ENCODE measurements around the gene ASB2. TPM values are rescaled to one million over a fixed set of nuclear protein-coding genes. Genes with fewer than 3 reads are reported as not detected.

Gene ASB2
- total RNA-seq, 1 donor from 2014 or later = 2.4 TPM

GRCh38 chr14:93903342-93904184, 72.8 kb downstream of the ASB2 start:
- H3K4me1 ChIP-seq = no peaks in the 10 kb centered on the region
- no peaks in the 10 kb centered on the region for H3K36me3 ChIP-seq
- H3K4me3 ChIP-seq = no peak overlapping the region
- TF ChIP-seq CTCF (IDR thresholded peaks at IDR 0.05) = peak; percentile 29
- H3K9me3 ChIP-seq = no peaks in the 10 kb centered on the region
- H3K27ac ChIP-seq = no peak overlapping the region
- ATAC-seq = peak in 1 of 2 donors; percentile 30
- no peak for DNase-seq
- peaks cover 4% of the 10 kb centered on the region for H3K27me3 ChIP-seq (ENCODE audit: low read depth)
- intact Hi-C loops (cut with DNase I) = no loop called here

GRCh38 chr14:93902619-93903307, 73.6 kb downstream of the ASB2 start:
- TF ChIP-seq CTCF (IDR thresholded peaks at IDR 0.05) = no peak
- H3K4me1 ChIP-seq = no peaks in the 10 kb centered on the region
- intact Hi-C loops (cut with DNase I) = no loop called here
- no peak overlapping the region for H3K4me3 ChIP-seq
- H3K36me3 ChIP-seq = no peaks in the 10 kb centered on the region
- H3K27ac ChIP-seq = no peak overlapping the region
- no peaks in the 10 kb centered on the region for H3K9me3 ChIP-seq
- no peak for DNase-seq
- peaks cover 4% of the 10 kb centered on the region for H3K27me3 ChIP-seq (ENCODE audit: low read depth)
- no peak for ATAC-seq

- Histone ChIP-seq H3K9me3 (no peaks in the 10 kb centered on the region), H3K27ac (no peak overlapping the region), H3K27me3 (ENCODE audit: low read depth) (peaks cover 4% of the 10 kb centered on the region), H3K4me3 (no peak overlapping the region), H3K4me1 (no peaks in the 10 kb centered on the region), H3K36me3 (no peaks in the 10 kb centered on the region)
- DNase-seq (no peak), ATAC-seq (peak; percentile 38 to 58)
- no peak for TF ChIP-seq CTCF (IDR thresholded peaks at IDR 0.05)
- intact Hi-C loops (cut with DNase I) = no loop called here
Observed at GRCh38 chr14:93901813-93902212, 74.6 kb downstream of the ASB2 start.

- TF ChIP-seq CTCF (IDR thresholded peaks at IDR 0.05) = no peak
- no peak overlapping the region for H3K27ac ChIP-seq
- peaks cover 4% of the 10 kb centered on the region for H3K27me3 ChIP-seq (ENCODE audit: low read depth)
- ATAC-seq = no peak
- no peaks in the 10 kb centered on the region for H3K36me3 ChIP-seq
- no peak overlapping the region for H3K4me3 ChIP-seq
- intact Hi-C loops (cut with DNase I) = no loop called here
- DNase-seq = no peak
- no peaks in the 10 kb centered on the region for H3K4me1 ChIP-seq
- no peaks in the 10 kb centered on the region for H3K9me3 ChIP-seq
Observed at GRCh38 chr14:93898731-93899130, 77.6 kb downstream of the ASB2 start.

GRCh38 chr14:93898081-93898611, 78.2 kb downstream of the ASB2 start:
- ATAC-seq (no peak), DNase-seq (no peak)
- H3K4me3 ChIP-seq = no peak overlapping the region
- intact Hi-C loops (cut with DNase I) = no loop called here
- H3K27me3 ChIP-seq (ENCODE audit: low read depth) = peaks cover 4% of the 10 kb centered on the region
- no peaks in the 10 kb centered on the region for H3K36me3 ChIP-seq
- H3K27ac ChIP-seq = no peak overlapping the region
- no peak for TF ChIP-seq CTCF (IDR thresholded peaks at IDR 0.05)
- H3K4me1 ChIP-seq = no peaks in the 10 kb centered on the region
- no peaks in the 10 kb centered on the region for H3K9me3 ChIP-seq

Measured in lower lobe of right lung (tissue), 2 donors.